EL (cell line): ENCODE data around the gene PFN4.
"Not testable (repeated sequence)": the region's sequence is repeated elsewhere in the genome, so short reads cannot be mapped to it uniquely, and the experiment has no call there.

Source experiments
- DNase-seq: peaks from one replicate; pipeline ENCODE4 v3.0.0-alpha.2; 2016

PFN4 gene

GRCh38 chr2:24110660-24111303 is 12.4 kb downstream of the PFN4 start:
- DNase-seq: no peak

- not testable (repeated sequence) for DNase-seq
Measured at GRCh38 chr2:24109431-24109830, 13.7 kb downstream of the PFN4 start.

DNA sequence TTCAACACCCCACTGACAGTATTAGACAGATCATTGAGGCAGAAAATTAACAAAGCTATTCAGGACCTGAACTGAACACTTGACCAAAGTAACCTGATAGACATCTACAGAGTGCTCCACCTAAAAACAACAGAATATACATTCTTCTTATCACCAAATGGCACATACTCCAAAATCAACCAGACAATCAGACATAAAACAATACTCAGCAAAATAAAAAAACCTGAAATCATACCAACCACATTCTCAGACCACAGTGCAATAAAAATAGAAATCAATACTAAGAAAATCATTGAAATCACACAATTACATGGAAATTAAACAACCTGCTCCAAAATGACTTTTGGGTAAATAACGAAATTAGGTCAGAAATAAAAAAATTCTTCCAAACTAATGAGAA is 15.8 kb downstream of the PFN4 start:
- DNase-seq: no peak

GRCh38 chr2:24106786-24107185 is 16.3 kb downstream of the PFN4 start:
- DNase-seq: no peak

GRCh38 chr2:24105816-24106215 is 17.3 kb downstream of the PFN4 start:
- peak; percentile 13 for DNase-seq

DNA sequence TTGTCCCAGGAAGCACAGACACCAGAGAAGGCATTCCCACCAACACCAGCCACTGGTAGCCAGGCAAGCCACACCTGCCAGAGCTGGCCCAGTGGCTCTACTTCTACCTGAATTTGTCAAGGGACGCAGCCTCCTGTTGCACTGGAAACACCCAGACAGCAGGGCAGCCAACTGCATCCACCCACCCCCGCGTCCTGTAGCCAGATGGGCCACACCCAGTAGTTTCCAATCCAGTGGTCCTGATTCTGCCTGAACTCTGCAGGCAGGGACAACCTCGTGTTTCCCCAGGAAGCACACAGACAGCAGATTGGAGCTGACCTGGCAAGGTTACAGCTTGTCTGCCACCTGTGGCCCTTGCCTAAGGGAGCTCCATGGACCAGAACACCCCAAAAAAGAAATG is 18.2 kb downstream of the PFN4 start:
- DNase-seq: no peak

DNA sequence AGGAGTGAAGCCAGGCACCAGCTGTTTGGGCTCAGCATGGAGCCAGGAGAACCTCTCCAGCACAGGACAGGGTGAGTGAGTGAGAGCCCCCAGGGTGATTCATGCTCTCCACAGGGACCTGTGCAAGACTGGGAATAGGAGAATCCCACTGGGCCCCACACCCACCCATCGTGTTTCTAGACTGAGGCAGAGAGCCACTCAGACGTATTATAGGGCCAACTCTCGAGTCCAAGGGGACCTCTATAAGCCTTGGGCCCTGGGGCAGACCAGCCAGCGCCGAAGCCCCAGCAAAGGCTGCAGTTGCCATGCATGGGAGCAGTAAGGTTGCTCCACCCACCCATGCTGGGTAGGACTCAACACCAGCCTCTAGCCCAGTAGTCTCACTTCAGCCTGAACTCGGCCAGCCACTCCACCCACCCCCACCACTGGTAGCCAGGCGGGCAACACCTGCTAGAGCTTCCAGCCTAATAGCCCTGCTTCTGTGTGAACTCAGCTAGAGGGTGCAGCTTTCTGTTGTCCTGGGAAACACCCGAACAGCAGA is 19.0 kb downstream of the PFN4 start:
- no peak for DNase-seq

DNA sequence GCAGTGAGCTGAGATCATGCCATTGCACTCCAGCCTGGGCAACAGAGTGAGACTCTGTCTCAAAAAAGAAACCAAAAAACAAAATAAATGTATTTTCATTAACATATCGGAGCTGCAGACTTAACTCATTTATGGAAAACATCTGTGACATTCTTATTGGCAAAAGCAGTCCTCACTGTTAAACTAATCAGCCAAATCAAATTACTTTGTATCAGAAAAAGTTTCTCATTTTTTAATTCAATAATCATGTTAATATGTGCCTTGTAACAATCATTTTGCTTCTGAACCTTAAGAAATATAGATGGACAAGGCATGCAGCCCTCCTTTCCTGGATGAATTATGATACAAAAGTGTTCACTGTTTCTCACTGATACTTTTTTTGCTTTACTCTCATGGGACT is 20.5 kb downstream of the PFN4 start:
- DNase-seq: no peak

DNA sequence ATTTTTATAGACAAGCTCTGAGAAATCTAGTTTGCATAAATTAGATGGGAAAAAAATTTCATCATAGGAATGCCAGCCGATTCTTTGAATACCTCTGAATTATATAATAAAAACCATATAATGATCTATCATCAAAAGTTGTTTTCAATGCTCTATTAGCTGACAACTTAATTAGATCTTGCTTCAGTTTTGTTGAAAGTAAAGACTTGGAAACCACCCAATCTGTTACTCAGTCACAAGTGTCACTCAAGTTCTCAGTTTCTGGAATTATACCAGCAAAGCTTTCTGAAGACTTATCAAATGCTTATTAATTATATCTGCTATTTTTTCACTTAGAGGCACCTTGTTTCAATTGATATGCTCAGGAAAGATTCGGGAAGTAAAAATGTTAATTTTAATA is 21.1 kb downstream of the PFN4 start:
- no peak for DNase-seq

DNA sequence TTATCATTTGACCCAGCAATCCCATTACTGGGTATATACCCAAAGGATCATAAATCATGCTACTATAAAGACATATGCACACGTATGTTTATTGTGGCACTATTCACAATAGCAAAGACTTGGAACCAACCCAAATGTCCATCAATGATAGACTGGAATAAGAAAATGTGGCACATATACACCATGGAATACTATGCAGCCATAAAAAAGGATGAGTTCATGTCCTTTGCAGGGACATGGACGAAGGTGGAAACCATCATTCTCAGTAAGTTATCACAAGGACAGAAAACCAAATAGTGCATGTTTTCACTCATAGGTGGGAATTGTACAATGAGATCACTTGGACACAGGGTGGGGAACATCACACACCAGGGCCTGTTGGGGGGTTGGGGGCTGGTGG is 22.4 kb downstream of the PFN4 start:
- DNase-seq: not testable (repeated sequence)

DNA sequence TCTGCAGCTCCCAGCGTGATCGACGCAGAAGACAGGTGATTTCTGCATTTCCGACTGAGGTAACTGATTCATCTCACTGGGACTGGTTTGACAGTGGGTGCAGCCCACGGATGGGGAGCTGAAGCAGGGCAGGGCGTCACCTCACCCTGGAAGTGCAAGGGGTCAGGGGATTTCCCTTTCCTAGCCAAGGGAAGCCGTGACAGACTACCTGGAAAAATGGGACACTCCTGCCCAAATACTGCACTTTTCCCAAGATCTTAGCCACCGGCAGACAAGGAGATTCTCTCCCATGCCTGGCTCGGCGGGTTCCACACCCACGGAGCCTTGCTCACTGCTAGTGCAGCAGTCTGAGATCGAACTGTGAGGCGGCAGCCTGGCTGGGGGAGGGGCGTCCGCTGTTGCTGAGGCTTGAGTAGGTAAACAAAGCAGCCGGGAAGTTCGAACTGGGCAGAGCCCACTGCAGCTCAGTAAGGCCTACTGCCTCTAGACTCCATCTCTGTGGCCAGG is 27.9 kb downstream of the PFN4 start:
- DNase-seq: not testable (repeated sequence)

- DNase-seq: not testable (repeated sequence)
Measured at GRCh38 chr2:24093270-24093669, 29.9 kb downstream of the PFN4 start.

DNA sequence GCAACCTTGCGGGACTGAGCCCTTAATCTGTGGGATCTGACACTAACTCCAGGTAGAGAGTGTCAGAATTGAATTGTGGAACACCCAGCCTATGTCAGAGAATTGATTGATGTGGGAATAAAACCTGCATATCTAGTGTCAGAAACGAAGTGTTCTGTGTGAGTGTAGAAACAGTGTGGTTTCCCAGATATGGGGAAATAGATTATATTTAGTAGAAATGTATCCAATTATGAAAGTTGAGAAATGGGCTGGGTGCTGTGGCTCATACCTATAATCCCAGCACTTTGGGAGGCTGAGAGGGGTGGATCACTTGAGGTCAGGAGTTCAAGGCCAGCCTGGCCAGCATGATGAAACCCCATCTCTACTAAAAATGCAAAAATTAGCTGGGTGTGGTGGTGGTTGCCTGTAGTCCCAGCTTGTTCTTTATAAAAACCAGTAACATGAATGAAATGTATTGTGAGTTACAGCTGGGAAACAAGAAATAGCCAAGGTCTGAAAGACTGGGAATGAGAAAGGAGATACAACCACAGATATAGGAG is 34.2 kb downstream of the PFN4 start:
- no peak for DNase-seq

- no peak for DNase-seq
Measured at GRCh38 chr2:24087032-24087431, 36.1 kb downstream of the PFN4 start.

DNA sequence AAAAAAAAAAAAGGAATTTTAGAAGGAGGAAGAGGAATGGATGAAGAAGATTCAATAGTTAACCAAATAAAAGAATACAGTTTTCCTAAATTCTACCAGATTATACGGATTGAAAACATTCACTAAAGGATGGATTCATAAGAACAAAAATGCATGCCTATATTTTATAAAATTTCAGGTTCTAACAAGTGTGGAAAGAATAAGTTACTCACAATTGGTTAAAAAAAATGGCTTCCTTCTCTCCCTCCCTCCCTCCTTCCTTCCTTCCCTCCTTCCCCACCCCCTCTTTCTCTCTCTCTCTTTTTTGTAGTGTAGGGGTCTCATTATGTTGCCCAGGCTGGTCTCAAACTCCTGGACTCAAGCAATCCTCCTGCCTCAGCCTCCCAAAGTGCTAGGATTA is 36.9 kb downstream of the PFN4 start:
- DNase-seq: no peak

DNA sequence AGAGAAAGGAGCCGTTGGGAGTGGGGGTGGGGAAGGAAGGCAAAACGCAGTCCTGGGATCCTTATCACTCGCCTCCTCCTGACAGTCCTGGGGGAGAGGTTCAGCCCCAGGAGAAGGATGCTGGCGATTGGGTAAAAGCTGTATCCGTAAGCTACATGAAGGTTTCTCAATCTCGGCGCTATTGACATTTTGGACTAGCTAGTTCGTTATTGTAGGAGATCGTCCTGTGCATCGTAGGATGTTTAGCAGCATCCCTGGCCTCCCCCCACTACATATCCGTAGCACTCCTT is 38.0 kb downstream of the PFN4 start:
- no peak for DNase-seq

GRCh38 chr2:24084386-24085199 is 38.5 kb downstream of the PFN4 start, which contains the start of gene TP53I3:
Gene TP53I3, minus strand, starts transcription at chr2:24084834. Its CDS starts 508 bp downstream, at chr2:24084326.
- peak; percentile 90 for DNase-seq

GRCh38 chr2:24083567-24084385 is 39.4 kb downstream of the PFN4 start:
- peak; percentile 84 for DNase-seq

DNA sequence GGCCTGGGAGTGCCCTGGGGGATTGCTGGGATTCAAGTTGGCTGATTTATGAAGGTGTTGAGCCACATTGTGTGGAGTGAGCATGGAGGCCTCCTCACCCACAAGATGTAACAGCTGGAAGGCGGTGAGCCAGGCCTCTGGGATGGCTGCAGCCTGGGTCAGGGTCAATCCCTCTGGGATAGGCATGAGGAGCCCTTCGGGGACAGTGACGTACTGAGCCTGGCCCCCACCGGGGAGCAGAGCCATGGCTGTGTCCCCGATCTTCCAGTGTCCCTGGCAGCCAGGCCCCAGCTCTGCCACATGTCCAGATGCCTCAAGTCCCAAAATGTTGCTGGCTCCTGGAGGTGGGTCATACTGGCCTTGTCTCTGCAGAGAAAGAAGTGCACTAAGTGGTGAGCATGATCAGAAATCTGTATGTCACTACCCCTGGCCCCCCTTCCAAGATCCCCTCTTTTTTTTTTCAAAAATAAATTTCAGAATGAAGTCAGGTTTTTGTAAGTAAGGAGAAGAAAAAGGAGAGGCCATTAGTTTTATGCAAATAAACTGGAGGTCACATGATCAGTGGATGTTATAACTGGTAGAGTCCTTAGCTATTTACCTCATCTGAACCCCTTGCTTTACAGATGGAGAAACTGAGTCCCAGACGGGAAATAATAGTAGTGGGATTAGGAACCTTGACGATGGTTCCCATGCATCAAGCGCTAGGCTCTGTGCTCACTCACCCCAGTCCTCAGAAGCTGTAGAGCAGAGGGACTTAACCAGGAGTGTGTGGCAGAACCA is 40.2 kb downstream of the PFN4 start:
- no peak for DNase-seq

DNA sequence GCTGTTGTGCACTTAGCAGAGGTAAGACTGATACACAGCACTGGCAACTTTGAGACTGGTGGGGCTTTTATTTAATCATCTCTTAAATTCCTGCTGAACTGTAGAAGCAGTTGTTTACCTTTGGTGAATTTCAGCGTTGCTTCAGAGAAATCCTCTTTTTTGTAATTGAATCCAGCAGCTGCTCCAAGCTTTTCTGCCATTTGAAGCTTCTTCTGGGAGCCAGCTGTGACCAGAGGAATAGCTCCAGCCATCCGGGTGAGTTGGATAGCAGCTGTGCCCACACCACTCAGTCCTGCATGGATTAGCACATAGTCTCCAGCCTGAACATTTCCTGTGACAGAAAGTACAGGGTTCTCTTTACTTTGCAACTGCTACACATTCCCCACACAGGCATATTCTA is 42.4 kb downstream of the PFN4 start:
- no peak for DNase-seq

DNA sequence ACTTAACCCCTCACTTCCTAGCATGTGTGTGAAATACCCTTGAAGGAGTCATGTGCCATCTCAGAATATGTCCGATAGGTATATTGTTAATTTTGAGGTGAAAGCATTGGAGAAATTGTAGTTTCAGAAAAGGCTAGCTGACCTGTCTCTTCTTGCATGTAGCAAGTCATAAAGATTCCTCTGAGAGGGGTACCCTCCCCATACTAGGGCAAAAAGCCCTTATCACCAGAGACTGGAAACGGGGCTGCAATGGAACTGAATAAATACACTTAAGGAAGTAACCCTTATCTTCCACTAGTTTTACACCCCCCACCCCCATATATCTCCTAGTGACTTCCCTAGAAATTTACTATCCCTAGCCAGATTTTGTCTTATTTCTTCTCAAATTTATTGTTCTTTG is 45.3 kb downstream of the PFN4 start:
- DNase-seq: no peak

- DNase-seq: no peak
Measured at GRCh38 chr2:24077535-24077877, 45.6 kb downstream of the PFN4 start.
